Measurements from ENCODE around the gene SLC12A1. TPM values are rescaled to one million over a fixed set of nuclear protein-coding genes. Genes with fewer than 3 reads are reported as not detected.
A peak's percentile ranks its signal among the peaks of the same experiment; 100 is the strongest.

Gene SLC12A1
- polyA plus RNA-seq (2013, experiment 1 of 2) = not detected
- polyA plus RNA-seq (2013, experiment 2 of 2) = not detected

GRCh38 chr15:48205981-48206380 is at the start of gene SLC12A1:
Gene SLC12A1, plus strand, starts transcription at chr15:48206302. Its CDS starts 1,418 bp downstream, at chr15:48207720.
- no peaks in the 10 kb centered on the region for H3K9me3 ChIP-seq (ENCODE audit: control insufficient read depth, low read length)
- no peak within 1 kb of the TSS for H3K27ac ChIP-seq (ENCODE audit: low read depth, low read length, severe bottlenecking)
- H3K36me3 ChIP-seq (ENCODE audit: control insufficient read depth, insufficient read depth, low read length) = no peaks in the 10 kb centered on the region
- H3K4me3 ChIP-seq (ENCODE audit: extremely low read depth, insufficient read depth, low read length, poor library complexity, severe bottlenecking) = no peak within 1 kb of the TSS
- WGBS, 2 experiments (ENCODE audit: insufficient coverage in 2 of 2) = no CpG with 5 or more reads among the region's 1 CpG
- no peaks in the 10 kb centered on the region for H3K4me1 ChIP-seq (ENCODE audit: control insufficient read depth, insufficient read depth, low read length, poor library complexity, severe bottlenecking)

GRCh38 chr15:48168616-48169015 is 37.5 kb upstream of the SLC12A1 start:
- Histone ChIP-seq H3K4me1 (ENCODE audit: control insufficient read depth, insufficient read depth, low read length, poor library complexity, severe bottlenecking) (no peaks in the 10 kb centered on the region), H3K27ac (ENCODE audit: low read depth, low read length, severe bottlenecking) (no peak overlapping the region), H3K36me3 (ENCODE audit: control insufficient read depth, insufficient read depth, low read length) (peaks cover 6% of the 10 kb centered on the region), H3K9me3 (ENCODE audit: control insufficient read depth, low read length) (no peaks in the 10 kb centered on the region), H3K4me3 (ENCODE audit: extremely low read depth, insufficient read depth, low read length, poor library complexity, severe bottlenecking) (no peak overlapping the region)
- 60% methylated on average over 1 of the region's 3 CpGs; no CpG with 5 or more reads in 1 of the 2 experiments for WGBS, 2 experiments (ENCODE audit: insufficient coverage in 2 of 2)

GRCh38 chr15:48170981-48171380 is 35.1 kb upstream of the SLC12A1 start:
- H3K9me3 ChIP-seq (ENCODE audit: control insufficient read depth, low read length) = peaks cover 8% of the 10 kb centered on the region
- H3K27ac ChIP-seq (ENCODE audit: low read depth, low read length, severe bottlenecking) = no peak overlapping the region
- H3K4me3 ChIP-seq (ENCODE audit: extremely low read depth, insufficient read depth, low read length, poor library complexity, severe bottlenecking) = no peak overlapping the region
- no CpG with 5 or more reads among the region's 1 CpG for WGBS, 2 experiments (ENCODE audit: insufficient coverage in 2 of 2)
- H3K4me1 ChIP-seq (ENCODE audit: control insufficient read depth, insufficient read depth, low read length, poor library complexity, severe bottlenecking) = no peaks in the 10 kb centered on the region
- H3K36me3 ChIP-seq (ENCODE audit: control insufficient read depth, insufficient read depth, low read length) = peaks cover 5% of the 10 kb centered on the region

- H3K4me3 ChIP-seq (ENCODE audit: extremely low read depth, insufficient read depth, low read length, poor library complexity, severe bottlenecking) = no peak overlapping the region
- peaks cover 8% of the 10 kb centered on the region for H3K9me3 ChIP-seq (ENCODE audit: control insufficient read depth, low read length)
- no peaks in the 10 kb centered on the region for H3K36me3 ChIP-seq (ENCODE audit: control insufficient read depth, insufficient read depth, low read length)
- no peak overlapping the region for H3K27ac ChIP-seq (ENCODE audit: low read depth, low read length, severe bottlenecking)
- 96% methylated on average over 3 of the region's 3 CpGs; no CpG with 5 or more reads in 1 of the 2 experiments for WGBS, 2 experiments (ENCODE audit: insufficient coverage in 2 of 2)
- no peaks in the 10 kb centered on the region for H3K4me1 ChIP-seq (ENCODE audit: control insufficient read depth, insufficient read depth, low read length, poor library complexity, severe bottlenecking)
Measured at GRCh38 chr15:48175126-48175525, 31.0 kb upstream of the SLC12A1 start.

- no CpG with 5 or more reads among the region's 4 CpGs for WGBS, 2 experiments (ENCODE audit: insufficient coverage in 2 of 2)
- H3K4me1 ChIP-seq (ENCODE audit: control insufficient read depth, insufficient read depth, low read length, poor library complexity, severe bottlenecking) = no peaks in the 10 kb centered on the region
- peaks cover 8% of the 10 kb centered on the region for H3K9me3 ChIP-seq (ENCODE audit: control insufficient read depth, low read length)
- no peak overlapping the region for H3K4me3 ChIP-seq (ENCODE audit: extremely low read depth, insufficient read depth, low read length, poor library complexity, severe bottlenecking)
- no peak overlapping the region for H3K27ac ChIP-seq (ENCODE audit: low read depth, low read length, severe bottlenecking)
- no peaks in the 10 kb centered on the region for H3K36me3 ChIP-seq (ENCODE audit: control insufficient read depth, insufficient read depth, low read length)
Measured at GRCh38 chr15:48176112-48176511, 30.0 kb upstream of the SLC12A1 start.

GRCh38 chr15:48176957-48177356 is 29.1 kb upstream of the SLC12A1 start:
- Histone ChIP-seq H3K36me3 (ENCODE audit: control insufficient read depth, insufficient read depth, low read length) (no peaks in the 10 kb centered on the region), H3K4me1 (ENCODE audit: control insufficient read depth, insufficient read depth, low read length, poor library complexity, severe bottlenecking) (no peaks in the 10 kb centered on the region), H3K4me3 (ENCODE audit: extremely low read depth, insufficient read depth, low read length, poor library complexity, severe bottlenecking) (peak overlapping the region; percentile 80), H3K27ac (ENCODE audit: low read depth, low read length, severe bottlenecking) (no peak overlapping the region), H3K9me3 (ENCODE audit: control insufficient read depth, low read length) (peaks cover 8% of the 10 kb centered on the region)
- no CpG with 5 or more reads among the region's 2 CpGs for WGBS, 2 experiments (ENCODE audit: insufficient coverage in 2 of 2)

GRCh38 chr15:48177383-48177765 is 28.7 kb upstream of the SLC12A1 start:
- WGBS, 2 experiments (ENCODE audit: insufficient coverage in 2 of 2) = 2 to 13% methylated on average over 7 to 8 of the region's 10 CpGs
- H3K4me3 ChIP-seq (ENCODE audit: extremely low read depth, insufficient read depth, low read length, poor library complexity, severe bottlenecking) = peak overlapping the region; percentile 80
- H3K9me3 ChIP-seq (ENCODE audit: control insufficient read depth, low read length) = peaks cover 8% of the 10 kb centered on the region
- no peaks in the 10 kb centered on the region for H3K4me1 ChIP-seq (ENCODE audit: control insufficient read depth, insufficient read depth, low read length, poor library complexity, severe bottlenecking)
- no peaks in the 10 kb centered on the region for H3K36me3 ChIP-seq (ENCODE audit: control insufficient read depth, insufficient read depth, low read length)
- peak overlapping the region; percentile 79 for H3K27ac ChIP-seq (ENCODE audit: low read depth, low read length, severe bottlenecking)

- Histone ChIP-seq H3K27ac (ENCODE audit: low read depth, low read length, severe bottlenecking) (peak within 1 kb of the TSS; percentile 79), H3K36me3 (ENCODE audit: control insufficient read depth, insufficient read depth, low read length) (no peaks in the 10 kb centered on the region), H3K4me1 (ENCODE audit: control insufficient read depth, insufficient read depth, low read length, poor library complexity, severe bottlenecking) (no peaks in the 10 kb centered on the region), H3K9me3 (ENCODE audit: control insufficient read depth, low read length) (peaks cover 8% of the 10 kb centered on the region), H3K4me3 (ENCODE audit: extremely low read depth, insufficient read depth, low read length, poor library complexity, severe bottlenecking) (peak within 1 kb of the TSS; percentile 80)
- WGBS, 2 experiments (ENCODE audit: insufficient coverage in 2 of 2) = 1% methylated on average over 54 to 65 of the region's 71 CpGs
Measured at GRCh38 chr15:48177766-48178647, 28.1 kb upstream of the SLC12A1 start, which contains the start of gene MYEF2. Gene MYEF2, minus strand, starts transcription at chr15:48178295. Its CDS starts 58 bp downstream, at chr15:48178237.

- Histone ChIP-seq H3K9me3 (ENCODE audit: control insufficient read depth, low read length) (peaks cover 8% of the 10 kb centered on the region), H3K4me1 (ENCODE audit: control insufficient read depth, insufficient read depth, low read length, poor library complexity, severe bottlenecking) (no peaks in the 10 kb centered on the region), H3K4me3 (ENCODE audit: extremely low read depth, insufficient read depth, low read length, poor library complexity, severe bottlenecking) (peak overlapping the region; percentile 80), H3K27ac (ENCODE audit: low read depth, low read length, severe bottlenecking) (no peak overlapping the region), H3K36me3 (ENCODE audit: control insufficient read depth, insufficient read depth, low read length) (no peaks in the 10 kb centered on the region)
- no CpG with 5 or more reads among the region's 1 CpG for WGBS, 2 experiments (ENCODE audit: insufficient coverage in 2 of 2)
Measured at GRCh38 chr15:48178648-48178931, 27.5 kb upstream of the SLC12A1 start.

- Histone ChIP-seq H3K27ac (ENCODE audit: low read depth, low read length, severe bottlenecking) (no peak overlapping the region), H3K9me3 (ENCODE audit: control insufficient read depth, low read length) (no peaks in the 10 kb centered on the region), H3K4me3 (ENCODE audit: extremely low read depth, insufficient read depth, low read length, poor library complexity, severe bottlenecking) (no peak overlapping the region), H3K36me3 (ENCODE audit: control insufficient read depth, insufficient read depth, low read length) (no peaks in the 10 kb centered on the region), H3K4me1 (ENCODE audit: control insufficient read depth, insufficient read depth, low read length, poor library complexity, severe bottlenecking) (no peaks in the 10 kb centered on the region)
- 71 to 85% methylated on average over 2 of the region's 2 CpGs for WGBS, 2 experiments (ENCODE audit: insufficient coverage in 2 of 2)
Measured at GRCh38 chr15:48182749-48183148, 23.4 kb upstream of the SLC12A1 start.

- no peak overlapping the region for H3K27ac ChIP-seq (ENCODE audit: low read depth, low read length, severe bottlenecking)
- H3K4me1 ChIP-seq (ENCODE audit: control insufficient read depth, insufficient read depth, low read length, poor library complexity, severe bottlenecking) = no peaks in the 10 kb centered on the region
- no peaks in the 10 kb centered on the region for H3K9me3 ChIP-seq (ENCODE audit: control insufficient read depth, low read length)
- WGBS, 2 experiments (ENCODE audit: insufficient coverage in 2 of 2) = 100% methylated on average over 1 of the region's 3 CpGs
- no peaks in the 10 kb centered on the region for H3K36me3 ChIP-seq (ENCODE audit: control insufficient read depth, insufficient read depth, low read length)
- no peak overlapping the region for H3K4me3 ChIP-seq (ENCODE audit: extremely low read depth, insufficient read depth, low read length, poor library complexity, severe bottlenecking)
Measured at GRCh38 chr15:48185529-48185928, 20.6 kb upstream of the SLC12A1 start.

Data from mesodermal cell (in vitro differentiated cells).